PC-9 (cell line): Measurements from ENCODE around the gene SCN1A. TPM values are rescaled to one million over a fixed set of nuclear protein-coding genes. Genes with fewer than 3 reads are reported as not detected.

Experiments used
- BruUV-seq: library from RNA; stranded (reverse); fragments of 400-500 nt; replicated peaks from 2 replicates; lab custom pipeline; 2021; lab: Mats Ljungman, UMichigan
- CTCF ChIA-PET: fragments of 300-600 bp; sonication (Branson Sonifier 250); formaldehyde crosslinking; loops from one replicate; lab custom pipeline; 2022; ENCODE audit warnings: antibody characterized with exemption; lab: Charles Lee
- POLR2A ChIA-PET: fragments of 300-600 bp; sonication (Branson Sonifier 250); formaldehyde crosslinking; loops from one replicate; lab custom pipeline; 2022; ENCODE audit warnings: antibody characterized with exemption; ENCODE audit not compliant: unreplicated experiment; lab: Charles Lee
- DNase-seq, 2 experiments: peaks; one replicate each; pipeline versions ENCODE4 v3.0.0 to v3.0.0-alpha.2; 2015 to 2022; ENCODE audit warnings: mixed read lengths in 1 of 2
- H2AFZ ChIP-seq: fragments of 200-600 bp; sonication (generic); 2 replicates; pipeline ENCODE4 v1.8.1; 2017; ENCODE audit warnings: antibody characterized with exemption
- H3F3A ChIP-seq: fragments of 200-600 bp; sonication (generic); 2 replicates; pipeline ENCODE4 v1.8.1; 2017; ENCODE audit warnings: antibody characterized with exemption, mild to moderate bottlenecking, low read depth; ENCODE audit not compliant: insufficient read depth
- H3K27ac ChIP-seq: fragments of 200-600 bp; sonication (generic); 2 replicates; pipeline ENCODE4 v1.6.1; 2016; ENCODE audit warnings: mixed run types
- H3K27me3 ChIP-seq: fragments of 200-600 bp; sonication (generic); 2 replicates; pipeline ENCODE4 v1.6.1; 2016; ENCODE audit warnings: low read depth, mixed run types; ENCODE audit not compliant: insufficient read depth
- H3K36me3 ChIP-seq: fragments of 200-600 bp; sonication (generic); 2 replicates; pipeline ENCODE4 v1.6.1; 2016; ENCODE audit warnings: low read depth, mixed run types
- H3K4me1 ChIP-seq: fragments of 200-600 bp; sonication (generic); replicated peaks from 2 replicates; pipeline ENCODE4 v1.6.1; 2016; ENCODE audit warnings: mixed run types; ENCODE audit not compliant: insufficient read depth
- H3K4me2 ChIP-seq: fragments of 200-600 bp; sonication (generic); 2 replicates; pipeline ENCODE4 v1.6.1; 2017; ENCODE audit warnings: mixed run types
- H3K4me3 ChIP-seq: fragments of 200-600 bp; sonication (generic); 2 replicates; pipeline ENCODE4 v1.6.1; 2016; ENCODE audit warnings: mixed run types
- H3K79me2 ChIP-seq: fragments of 200-600 bp; sonication (generic); 2 replicates; pipeline ENCODE4 v1.6.1; 2017; ENCODE audit warnings: low read depth, mixed run types
- H3K9me2 ChIP-seq: fragments of 200-600 bp; sonication (generic); 2 replicates; pipeline ENCODE4 v1.8.1; 2017; ENCODE audit warnings: mild to moderate bottlenecking; ENCODE audit not compliant: insufficient read depth
- H3K9me3 ChIP-seq: fragments of 200-600 bp; sonication (generic); 2 replicates; pipeline ENCODE4 v1.8.1; 2016; ENCODE audit warnings: low read depth; ENCODE audit not compliant: insufficient read depth
- H4K20me1 ChIP-seq: fragments of 200-600 bp; sonication (generic); 2 replicates; pipeline ENCODE4 v1.8.1; 2017; ENCODE audit not compliant: insufficient read depth
- EZH2 ChIP-seq: fragments of 200-600 bp; sonication (generic); IDR thresholded peaks from 2 replicates; pipeline ENCODE4 v1.8.0; 2017; ENCODE audit warnings: antibody characterized with exemption, low read depth
- intact Hi-C: fragments of 100-400 bp; cut with micrococcal nuclease; formaldehyde crosslinking; loops from one replicate; pipeline ENCODE4 v1.10.0; 2022; ENCODE audit not compliant: unreplicated experiment
- total RNA-seq: library from RNA; stranded (reverse); gene quantifications from 2 replicates; pipeline ENCODE4 v1.2.3, GENCODE V29; 2021
- TF ChIP-seq, protein P1 (sequence below): fragments of 200-600 bp; sonication (generic); conservative IDR thresholded peaks from 2 replicates; pipeline ENCODE4 v1.6.1; 2017; ENCODE audit warnings: mixed run types, antibody characterized with exemption, mild to moderate bottlenecking, moderate library complexity

Gene SCN1A
- total RNA-seq, 1 experiment from 2014 or later = not detected

DNA sequence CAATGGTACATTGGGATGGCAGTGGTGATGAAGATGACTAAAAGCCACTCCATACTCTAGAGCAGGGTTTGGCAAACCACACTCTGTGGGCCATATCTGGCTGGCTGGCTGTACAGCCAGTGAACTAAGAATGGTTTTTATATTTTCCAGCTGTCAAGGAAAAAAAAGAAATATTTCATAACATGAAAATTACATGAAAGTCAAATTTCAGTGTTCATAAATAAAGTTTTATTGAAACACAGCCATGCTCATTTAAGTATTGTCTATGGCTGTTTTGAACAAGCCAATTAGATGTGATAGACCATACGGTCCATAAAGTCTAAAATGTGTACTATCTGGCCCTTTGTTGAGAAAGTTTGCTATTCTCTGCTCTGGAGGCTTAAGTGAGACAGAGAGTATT is 175.7 kb downstream of the SCN1A start:
- BruUV-seq = no TSS peak
- POLR2A ChIA-PET = no interaction called here
- CTCF ChIA-PET = no interaction called here
- no peaks in the 10 kb centered on the region for H3K36me3 ChIP-seq
- no peak overlapping the region for H2AFZ ChIP-seq
- intact Hi-C loops = loop anchor here (2.0 to 5.0 kb wide), 2 partner anchors 175 to 467 kb away; partner anchors contain the start of gene SCN1A
- no peaks in the 10 kb centered on the region for H3K9me2 ChIP-seq
- H3K27ac ChIP-seq = no peak overlapping the region
- H3K4me2 ChIP-seq = peak overlapping the region; percentile 90
- H3F3A ChIP-seq = 0 out of 2 replicates have a peak, but pooled peaks cover 6% of the 10 kb centered on the region
- H3K79me2 ChIP-seq = no peaks in the 10 kb centered on the region
- H3K9me3 ChIP-seq = no peaks in the 10 kb centered on the region
- no peaks in the 10 kb centered on the region for H3K27me3 ChIP-seq
- peak overlapping the region; percentile 90; the same call in 1 of the 2 replicates for H3K4me3 ChIP-seq
- H4K20me1 ChIP-seq = no peaks in the 10 kb centered on the region
- DNase-seq = no peak
- no peak for TF ChIP-seq EZH2
- peaks cover 7% of the 10 kb centered on the region for H3K4me1 ChIP-seq

DNA sequence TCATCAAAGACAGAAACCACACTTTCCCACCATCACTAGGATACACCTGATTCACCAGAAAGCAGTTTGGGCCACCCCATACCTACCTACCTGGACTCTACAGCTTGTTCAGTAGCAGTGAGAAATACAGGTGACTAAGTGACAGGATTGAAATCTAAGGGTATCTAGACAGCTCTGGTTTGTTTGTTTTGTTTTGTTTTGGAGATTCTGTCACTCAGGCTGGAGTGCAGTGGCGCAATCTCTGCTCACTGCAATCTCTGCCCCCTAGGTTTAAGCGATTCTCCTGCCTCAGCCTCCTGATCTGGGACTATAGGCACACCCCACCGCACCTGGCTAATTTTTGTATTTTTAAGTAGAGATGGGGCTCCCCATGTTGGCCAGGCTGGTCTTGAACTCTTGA is 177.4 kb downstream of the SCN1A start:
- intact Hi-C loops = loop anchor here (5.0 kb wide), 1 partner anchor 177 kb away; the partner anchor contains the start of gene SCN1A
- Histone ChIP-seq H3K9me2 (no peaks in the 10 kb centered on the region), H3K9me3 (no peaks in the 10 kb centered on the region), H3K79me2 (no peaks in the 10 kb centered on the region), H3K27ac (no peak overlapping the region), H3K4me1 (peaks cover 7% of the 10 kb centered on the region), H3K27me3 (no peaks in the 10 kb centered on the region), H3K4me2 (no peak overlapping the region), H3F3A (0 out of 2 replicates have a peak, but pooled peaks cover 6% of the 10 kb centered on the region), H3K36me3 (no peaks in the 10 kb centered on the region), H2AFZ (no peak overlapping the region), H4K20me1 (no peaks in the 10 kb centered on the region), H3K4me3 (no peak overlapping the region)
- DNase-seq = no peak
- POLR2A ChIA-PET = no interaction called here
- BruUV-seq = no TSS peak
- TF ChIP-seq, protein P1, sequence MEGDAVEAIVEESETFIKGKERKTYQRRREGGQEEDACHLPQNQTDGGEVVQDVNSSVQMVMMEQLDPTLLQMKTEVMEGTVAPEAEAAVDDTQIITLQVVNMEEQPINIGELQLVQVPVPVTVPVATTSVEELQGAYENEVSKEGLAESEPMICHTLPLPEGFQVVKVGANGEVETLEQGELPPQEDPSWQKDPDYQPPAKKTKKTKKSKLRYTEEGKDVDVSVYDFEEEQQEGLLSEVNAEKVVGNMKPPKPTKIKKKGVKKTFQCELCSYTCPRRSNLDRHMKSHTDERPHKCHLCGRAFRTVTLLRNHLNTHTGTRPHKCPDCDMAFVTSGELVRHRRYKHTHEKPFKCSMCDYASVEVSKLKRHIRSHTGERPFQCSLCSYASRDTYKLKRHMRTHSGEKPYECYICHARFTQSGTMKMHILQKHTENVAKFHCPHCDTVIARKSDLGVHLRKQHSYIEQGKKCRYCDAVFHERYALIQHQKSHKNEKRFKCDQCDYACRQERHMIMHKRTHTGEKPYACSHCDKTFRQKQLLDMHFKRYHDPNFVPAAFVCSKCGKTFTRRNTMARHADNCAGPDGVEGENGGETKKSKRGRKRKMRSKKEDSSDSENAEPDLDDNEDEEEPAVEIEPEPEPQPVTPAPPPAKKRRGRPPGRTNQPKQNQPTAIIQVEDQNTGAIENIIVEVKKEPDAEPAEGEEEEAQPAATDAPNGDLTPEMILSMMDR = no peak
- no peak for TF ChIP-seq EZH2
- CTCF ChIA-PET = no interaction called here

DNA sequence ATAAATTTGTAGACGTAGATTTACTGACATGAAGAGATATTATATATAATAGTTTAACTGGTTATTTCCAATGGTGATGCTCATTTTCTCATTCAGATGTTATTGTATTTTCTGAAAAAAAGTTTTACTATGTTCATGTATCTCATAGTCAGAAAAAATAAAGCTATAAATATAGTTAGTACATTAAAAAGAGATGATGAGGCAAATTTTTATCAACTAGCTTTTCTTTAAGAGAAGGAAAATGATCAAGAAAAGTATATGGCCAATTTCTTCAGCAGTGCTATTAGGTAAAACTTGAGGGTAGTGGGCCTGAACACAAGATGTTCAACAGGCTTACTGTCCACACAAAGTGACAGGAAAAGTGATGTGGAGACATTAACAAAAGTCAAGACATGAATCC is 186.0 kb downstream of the SCN1A start:
- no peaks in the 10 kb centered on the region for H3K36me3 ChIP-seq

More for the DNA sequence above, 186.0 kb downstream of the SCN1A start:
- H2AFZ ChIP-seq = no peak overlapping the region
- CTCF ChIA-PET = no interaction called here
- H3K9me2 ChIP-seq = no peaks in the 10 kb centered on the region
- no TSS peak for BruUV-seq
- H3K79me2 ChIP-seq = no peaks in the 10 kb centered on the region
- no peaks in the 10 kb centered on the region for H4K20me1 ChIP-seq
- no peaks in the 10 kb centered on the region for H3K9me3 ChIP-seq
- H3K27ac ChIP-seq = no peak overlapping the region
- intact Hi-C loops = no loop called here
- no peak for DNase-seq
- H3K4me3 ChIP-seq = no peak overlapping the region
- no peaks in the 10 kb centered on the region for H3K27me3 ChIP-seq
- TF ChIP-seq EZH2 = no peak
- TF ChIP-seq, protein P1 = no peak
- no peak overlapping the region for H3K4me2 ChIP-seq
- no peaks in the 10 kb centered on the region for H3K4me1 ChIP-seq
- no peaks in the 10 kb centered on the region for H3F3A ChIP-seq
- POLR2A ChIA-PET = no interaction called here
